GM11168 (cell line): ENCODE results near the gene MYH11.
"Not testable (repeated sequence)": the region's sequence is repeated elsewhere in the genome, so short reads cannot be mapped to it uniquely, and the experiment has no call there.

Source experiments
- in situ Hi-C: fragments of 300-500 bp; cut with MboI; formaldehyde crosslinking; loops from one replicate; pipeline ENCODE4 v1.12.0; 2022; ENCODE audit warnings: low sequenced_read_pairs; ENCODE audit not compliant: unreplicated experiment

The MYH11 gene

DNA sequence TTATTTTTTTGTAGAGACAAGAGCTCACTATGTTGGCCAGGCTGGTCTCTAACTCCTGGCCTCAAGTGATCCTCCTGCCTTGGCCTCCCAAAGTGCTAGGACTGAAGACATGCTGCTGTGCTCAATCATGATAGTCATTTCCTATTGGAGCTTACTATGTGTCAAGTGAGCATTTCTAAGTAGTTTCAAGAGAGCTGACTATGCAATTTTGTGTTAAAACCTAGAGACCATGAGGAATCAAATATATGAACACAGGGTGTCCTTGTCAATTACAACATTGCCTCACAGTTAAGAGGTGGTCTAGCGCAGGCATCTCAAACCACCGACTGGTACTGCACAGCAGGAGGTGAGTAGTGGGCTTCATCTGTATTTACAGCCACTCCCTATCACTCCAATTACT is 37.8 kb downstream of the MYH11 start:
- in situ Hi-C loops: no loop called here

DNA sequence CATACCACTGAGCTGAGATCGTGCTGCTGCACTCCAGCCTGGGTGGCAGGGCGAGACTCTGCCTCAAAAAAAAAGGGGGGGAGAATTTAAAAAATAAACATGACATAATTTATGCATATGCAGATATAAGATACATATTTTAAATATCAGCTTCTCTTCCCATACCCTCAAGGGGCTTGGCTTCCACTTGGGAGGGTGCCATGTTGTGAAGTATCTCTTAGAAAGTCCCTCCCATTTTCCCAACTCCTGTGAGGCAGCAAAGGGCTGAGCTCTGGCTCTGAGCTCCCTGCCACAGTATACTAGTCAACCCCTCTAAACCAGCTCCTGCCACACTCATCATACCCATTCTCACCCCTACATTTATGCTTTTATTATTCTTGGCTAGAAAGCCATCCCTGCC is 39.4 kb downstream of the MYH11 start:
- in situ Hi-C loops: no loop called here

DNA sequence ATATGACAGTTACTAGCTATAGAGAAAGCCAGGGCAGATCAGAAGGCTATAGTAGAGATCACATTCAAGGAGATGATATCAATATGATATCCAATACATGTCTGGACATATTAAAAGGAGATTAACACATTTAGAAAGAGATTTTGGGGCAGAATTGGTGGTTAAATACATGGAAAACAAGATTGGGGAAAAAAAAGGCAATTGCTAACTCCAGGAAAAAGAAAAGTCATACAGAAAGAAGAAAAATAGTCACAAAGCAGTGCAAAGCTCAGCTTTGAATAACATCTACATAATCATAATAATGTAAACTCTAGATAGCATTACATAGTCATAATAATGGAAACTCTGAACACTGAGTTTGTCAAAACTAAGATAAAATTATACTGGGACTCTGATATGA is 40.6 kb downstream of the MYH11 start:
- in situ Hi-C loops: no loop called here

DNA sequence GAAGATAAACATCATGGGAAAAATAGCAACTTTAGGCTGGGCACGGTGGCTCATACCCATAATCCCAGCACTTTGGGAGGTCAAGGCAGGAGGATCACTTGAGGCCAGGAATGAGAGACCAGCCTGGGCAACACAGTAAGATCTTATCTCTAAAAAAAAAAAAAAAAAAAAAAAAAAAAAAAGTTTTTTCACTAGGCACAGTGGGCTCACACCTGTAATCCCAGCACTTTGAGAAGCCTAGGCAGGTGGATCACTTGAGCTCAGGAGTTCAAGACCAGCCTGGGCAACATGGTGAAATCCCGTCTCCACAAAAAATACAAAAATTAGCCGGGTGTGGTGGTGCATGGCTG is 44.5 kb downstream of the MYH11 start:
- in situ Hi-C loops: not testable (repeated sequence)

DNA sequence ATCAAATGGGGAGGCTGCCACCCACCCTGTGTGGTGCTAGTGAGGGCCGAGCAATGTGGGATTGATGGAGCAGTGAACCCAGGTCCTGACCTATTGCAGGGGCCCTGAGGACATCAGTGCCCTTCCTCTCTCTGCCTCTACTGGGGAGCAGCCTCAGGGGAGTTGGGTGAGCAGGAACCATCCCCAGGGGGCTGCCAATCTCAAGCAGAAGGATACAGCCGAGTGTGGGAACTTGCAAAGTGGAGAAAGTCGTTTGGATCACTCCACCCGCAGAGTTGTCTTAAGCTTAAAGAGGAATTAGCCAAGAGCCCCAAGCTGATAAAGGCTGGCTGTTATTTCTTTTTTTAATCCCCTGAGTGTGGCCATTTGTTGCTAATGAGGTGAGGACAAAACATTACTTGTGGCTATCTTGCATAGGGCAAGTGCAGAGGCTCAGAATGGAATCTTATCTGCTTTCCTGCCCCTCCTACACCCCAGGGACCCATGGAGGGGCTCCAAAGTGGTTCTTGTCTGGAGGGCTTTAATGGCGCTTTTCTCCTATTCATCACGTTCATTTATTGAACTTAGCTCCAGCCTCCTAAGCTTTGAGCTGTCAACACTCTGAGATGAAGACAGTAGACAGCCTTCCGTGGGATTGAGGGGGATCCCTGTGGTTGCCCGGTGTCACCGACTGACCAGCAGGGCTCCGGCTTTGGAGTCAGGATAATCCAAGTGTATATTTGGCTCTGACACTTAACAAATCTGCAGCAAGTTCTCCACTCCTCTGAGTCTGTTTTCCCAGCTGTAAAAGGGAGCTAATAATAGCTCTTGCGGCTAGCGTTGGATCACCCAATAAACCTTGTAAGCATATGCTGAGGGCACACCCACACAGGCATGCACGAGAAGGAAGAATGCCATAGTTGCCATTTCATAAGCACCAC is 45.1 kb downstream of the MYH11 start:
- in situ Hi-C loops: no loop called here

DNA sequence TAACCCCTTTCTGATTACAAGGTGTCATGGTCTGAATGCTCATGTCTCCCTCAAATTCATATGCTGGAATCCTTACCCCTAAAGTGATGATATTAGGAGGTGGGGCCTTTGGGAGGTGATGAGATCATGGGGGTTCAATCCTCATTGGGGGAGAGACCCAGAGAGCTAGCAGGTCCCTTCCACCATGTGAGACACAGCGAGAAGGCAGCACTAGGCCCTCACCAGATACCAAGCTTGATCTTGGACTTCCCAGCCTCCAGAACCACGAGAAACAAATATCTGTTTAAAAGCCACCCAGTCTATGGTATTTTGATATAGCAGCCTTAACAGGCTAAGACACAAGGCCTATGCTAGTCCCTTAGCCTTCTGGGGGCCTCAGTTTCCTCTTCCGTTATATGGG is 45.9 kb downstream of the MYH11 start:
- in situ Hi-C loops: no loop called here

DNA sequence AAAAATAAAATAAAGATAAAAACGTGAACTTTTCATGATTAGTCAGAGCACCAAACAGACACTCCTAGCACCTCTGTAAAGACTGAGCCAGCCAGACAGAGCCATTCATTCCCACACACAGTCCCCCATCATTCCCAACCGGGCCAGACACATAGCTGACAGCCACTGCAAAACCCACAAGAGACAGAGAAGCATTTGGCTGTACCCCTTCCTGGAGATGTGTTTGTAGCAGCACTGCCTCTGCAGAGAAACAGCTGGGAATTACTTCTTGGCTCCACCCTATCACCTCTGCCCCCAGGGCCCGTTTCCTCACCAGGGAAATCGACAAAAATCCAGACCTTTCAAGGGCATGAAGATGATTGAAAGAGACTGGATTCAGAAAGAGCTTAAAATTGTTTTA is 46.4 kb downstream of the MYH11 start:
- in situ Hi-C loops: no loop called here

DNA sequence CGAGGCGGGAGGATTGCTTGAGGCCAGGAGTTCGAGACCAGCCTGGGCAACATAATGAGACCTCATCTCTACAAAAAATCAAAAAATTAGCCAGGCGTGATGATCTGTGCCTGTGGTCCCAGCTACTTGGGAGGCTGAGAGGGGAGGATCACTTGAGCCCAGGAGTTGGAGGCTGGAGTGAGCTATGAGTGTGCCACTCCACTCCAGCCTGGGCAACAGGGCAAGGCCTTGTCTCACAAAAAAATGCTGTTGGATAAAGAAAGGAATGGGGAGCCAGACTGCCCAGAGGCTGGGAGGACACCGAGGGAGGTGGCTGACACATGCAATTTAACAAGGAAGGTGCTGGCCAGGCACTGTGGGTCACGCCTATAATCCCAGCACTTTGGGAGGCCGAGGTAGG is 47.5 kb downstream of the MYH11 start:
- in situ Hi-C loops: not testable (repeated sequence)

DNA sequence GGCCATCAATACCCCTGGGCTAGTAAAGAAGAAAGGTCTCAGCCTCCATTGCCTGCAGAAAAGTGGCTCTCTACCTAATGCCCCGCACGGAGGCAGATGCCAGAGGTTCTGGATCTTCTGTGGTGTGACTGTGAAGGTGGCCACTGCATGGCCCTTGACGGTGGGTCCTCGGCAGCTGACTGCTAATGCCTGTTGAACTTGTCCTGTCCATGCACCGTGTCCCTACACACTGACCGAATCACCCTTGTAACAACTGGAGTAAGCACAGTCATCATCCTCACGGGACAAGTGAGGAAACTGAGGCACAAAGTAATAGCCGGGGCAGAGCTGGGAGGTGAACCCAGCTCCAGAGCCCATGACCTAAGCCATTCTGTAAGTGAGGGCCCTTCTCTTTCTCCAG is 48.8 kb downstream of the MYH11 start:
- in situ Hi-C loops: no loop called here

DNA sequence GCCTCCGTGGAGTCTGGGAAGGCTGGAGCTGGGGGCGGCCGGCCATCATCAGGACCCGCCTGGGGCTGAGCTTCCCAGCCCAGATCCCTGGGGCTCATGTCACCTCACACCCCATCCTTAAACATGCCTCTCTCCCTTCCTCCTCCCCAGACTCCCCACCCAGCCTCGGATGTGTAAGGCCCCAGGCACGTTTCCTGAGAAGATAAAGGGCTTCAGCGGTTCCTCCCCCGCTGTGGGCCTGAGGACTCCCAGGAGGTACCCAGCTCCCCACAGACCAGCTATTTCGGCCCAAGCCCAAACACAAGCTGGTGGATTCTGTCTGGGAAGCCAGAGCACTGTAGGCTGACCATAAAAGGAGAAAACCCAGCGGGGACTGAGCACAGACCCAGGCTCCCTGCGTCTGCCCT is 49.2 kb downstream of the MYH11 start:
- in situ Hi-C loops: no loop called here

DNA sequence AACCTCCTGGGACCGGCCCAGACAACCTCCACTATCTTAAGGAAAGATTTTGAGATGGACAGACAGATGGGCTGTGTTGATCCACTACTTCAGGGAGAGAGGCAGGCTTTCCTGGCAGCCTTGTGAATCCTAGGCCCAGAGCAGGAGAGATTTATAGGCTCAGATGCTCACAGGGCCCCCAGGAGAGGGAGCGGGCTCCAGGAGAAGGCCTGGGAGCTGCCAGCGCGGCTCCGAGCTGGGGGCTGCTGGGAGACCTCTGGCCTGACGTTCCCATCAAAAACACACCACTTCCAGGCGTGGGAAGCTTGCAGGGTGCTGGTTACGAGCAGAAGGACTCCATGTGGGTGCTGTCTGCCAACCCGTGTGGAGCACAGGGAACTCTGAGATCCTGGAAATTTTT is 53.2 kb downstream of the MYH11 start:
- in situ Hi-C loops: no loop called here

DNA sequence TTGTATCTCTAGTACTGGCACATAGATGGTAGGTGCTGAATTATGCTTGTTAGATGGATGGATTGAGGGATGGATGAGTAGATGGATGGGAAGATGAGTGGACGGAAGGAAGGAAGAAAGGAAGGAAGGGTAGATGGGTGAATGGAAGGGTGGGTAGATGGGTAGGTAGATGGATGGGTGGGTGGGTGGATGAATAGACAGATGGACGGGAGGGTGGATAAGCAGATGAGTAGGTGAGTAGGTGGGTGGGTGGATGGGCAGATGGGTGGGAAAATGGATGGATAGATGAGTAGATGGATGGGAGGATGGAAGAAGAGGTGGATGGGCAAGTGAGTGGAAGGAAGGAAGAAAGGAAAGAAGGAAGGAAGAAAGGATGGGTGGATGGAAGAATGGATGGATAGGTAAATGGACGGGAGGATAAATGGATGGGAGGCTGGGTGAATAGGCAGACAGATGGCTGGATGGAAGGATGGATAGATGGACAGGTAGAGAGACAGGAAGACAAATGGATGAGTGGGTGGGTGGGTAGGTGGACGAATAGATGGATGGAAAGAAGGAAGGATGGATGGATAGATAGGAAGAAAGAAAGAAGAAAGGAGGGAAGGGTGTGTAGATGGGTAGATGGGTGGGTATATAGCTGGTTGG is 56.9 kb downstream of the MYH11 start:
- in situ Hi-C loops: no loop called here

DNA sequence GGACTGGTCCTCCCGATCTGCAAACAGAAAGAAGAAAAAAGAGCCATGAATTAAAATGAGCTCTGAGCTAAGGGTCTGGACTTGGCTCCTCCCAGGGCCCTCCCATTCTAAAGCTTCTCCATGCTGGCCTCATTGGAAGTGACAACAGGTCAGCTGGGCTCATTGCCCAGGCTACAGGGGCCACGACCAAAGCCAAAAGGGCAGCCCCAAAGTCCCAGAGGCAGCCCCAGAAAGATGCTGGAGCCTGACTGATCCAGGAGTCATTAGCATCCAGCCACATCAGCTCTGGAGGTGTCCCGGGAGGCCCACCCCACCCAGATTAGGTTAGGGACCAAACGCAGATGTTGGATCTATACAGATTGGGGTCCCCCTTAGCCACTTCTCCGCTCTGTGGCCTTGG is 58.2 kb downstream of the MYH11 start:
- in situ Hi-C loops: no loop called here

DNA sequence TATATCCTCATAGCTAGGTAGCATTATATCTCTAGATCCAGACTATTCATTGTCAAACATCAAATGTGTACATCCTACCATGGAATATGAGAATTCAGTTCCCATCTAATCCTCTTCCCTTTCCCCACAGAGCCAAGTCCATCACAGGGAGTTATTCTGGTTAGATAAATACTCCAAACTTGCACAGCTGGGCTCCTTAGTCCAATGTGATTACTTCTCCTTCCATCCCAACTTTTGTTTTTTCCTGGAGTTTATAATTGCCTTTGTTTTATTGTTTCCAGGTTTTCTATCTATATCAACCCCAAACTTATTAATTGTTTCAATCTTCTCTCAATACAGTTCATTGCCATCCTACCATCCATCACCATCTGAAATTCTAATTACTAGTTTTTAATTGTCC is 59.9 kb downstream of the MYH11 start:
- in situ Hi-C loops: no loop called here

DNA sequence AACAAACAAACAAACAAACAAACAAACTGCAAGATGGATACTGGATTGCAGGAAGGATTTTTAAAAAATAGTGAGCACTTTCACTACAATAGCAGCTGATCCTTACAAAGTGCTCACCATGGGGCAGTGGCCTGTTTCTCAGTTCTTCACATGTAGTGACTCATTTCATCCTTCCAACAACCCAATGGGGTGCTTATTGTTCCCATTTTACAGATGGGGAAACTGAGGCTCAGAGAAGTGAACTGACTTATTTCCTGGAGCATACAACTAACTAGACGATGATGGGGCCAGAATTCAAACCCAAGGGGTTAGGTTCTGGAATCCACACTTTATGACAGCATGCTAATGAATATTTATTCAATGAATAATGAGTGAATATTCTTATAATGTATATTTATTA is 61.2 kb downstream of the MYH11 start:
- in situ Hi-C loops: no loop called here

DNA sequence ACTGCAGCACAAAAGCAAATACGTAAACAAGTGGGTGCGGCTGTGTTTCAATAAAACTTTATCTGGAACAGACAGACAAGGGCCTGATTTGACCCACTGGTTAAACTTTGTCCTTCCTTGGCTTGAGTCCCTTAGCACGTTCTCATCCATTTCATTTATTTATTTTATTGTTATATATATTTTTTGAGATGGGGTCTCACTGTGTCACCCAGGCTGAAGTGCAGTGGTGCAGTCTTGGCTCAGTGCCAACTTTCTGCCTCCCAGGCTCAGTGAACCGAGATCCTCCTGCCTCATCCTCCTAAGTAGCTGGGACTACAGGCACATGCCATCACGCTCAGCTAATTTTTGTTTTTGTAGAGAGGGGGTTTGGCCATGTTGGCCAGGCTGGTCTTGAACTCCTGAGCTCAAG is 64.3 kb downstream of the MYH11 start:
- in situ Hi-C loops: no loop called here

DNA sequence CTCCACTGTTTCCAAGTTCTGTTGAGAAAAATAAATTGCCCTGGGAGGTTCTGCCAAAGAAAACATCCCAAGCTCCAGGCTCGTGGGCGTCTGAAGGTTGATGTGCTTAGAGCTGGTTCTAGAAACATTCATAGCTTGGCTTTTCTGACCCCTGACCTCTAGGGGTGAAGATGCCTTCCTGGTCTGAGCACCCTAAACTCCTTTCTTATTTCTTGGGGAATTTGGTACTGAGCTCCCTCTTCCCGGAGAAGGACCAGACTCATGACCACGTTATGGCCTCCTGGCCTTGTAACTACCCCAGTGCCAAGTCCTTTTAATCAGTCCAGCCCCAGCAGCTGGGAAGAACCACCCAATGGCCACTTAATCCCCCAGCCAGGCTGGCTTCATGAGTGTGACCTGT is 66.4 kb downstream of the MYH11 start:
- in situ Hi-C loops: no loop called here

DNA sequence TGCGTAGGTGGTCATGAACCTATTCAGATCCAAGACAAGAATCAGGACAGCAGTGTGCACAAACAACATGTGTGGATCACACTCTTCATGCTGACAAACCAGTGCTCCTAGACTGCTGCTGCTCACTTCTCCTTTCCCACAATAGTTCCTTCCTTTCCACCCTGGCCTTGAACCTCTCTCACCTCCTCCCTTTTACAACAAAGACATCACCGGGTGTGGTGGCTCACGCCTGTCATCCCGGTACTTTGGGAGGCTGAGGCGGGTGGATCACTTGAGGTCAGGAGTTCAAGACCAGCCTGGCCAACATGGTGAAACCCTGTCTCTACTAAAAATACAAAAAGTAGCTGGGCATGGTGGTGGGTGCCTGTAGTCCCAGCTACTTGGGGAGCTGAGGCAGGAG is 67.0 kb downstream of the MYH11 start:
- in situ Hi-C loops: not testable (repeated sequence)

DNA sequence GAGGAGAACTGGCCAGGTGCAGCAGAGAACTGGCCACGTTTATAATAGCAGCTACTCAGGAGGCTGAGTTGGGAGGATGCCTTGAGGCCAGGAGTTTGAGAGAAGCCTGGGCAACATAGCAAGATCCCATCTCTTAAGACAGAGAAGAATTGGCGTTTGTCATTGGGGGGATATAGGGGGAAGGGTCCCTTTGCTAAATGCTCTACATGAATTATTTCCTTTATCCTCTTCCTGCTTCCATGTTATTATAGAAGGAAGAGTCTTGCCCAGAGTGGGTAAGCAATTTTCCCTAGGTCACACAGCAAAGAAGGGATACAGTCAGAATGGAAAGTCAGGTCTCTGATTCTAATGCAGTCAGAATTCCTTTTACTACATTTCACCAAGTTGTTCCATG is 68.0 kb downstream of the MYH11 start:
- in situ Hi-C loops: no loop called here

DNA sequence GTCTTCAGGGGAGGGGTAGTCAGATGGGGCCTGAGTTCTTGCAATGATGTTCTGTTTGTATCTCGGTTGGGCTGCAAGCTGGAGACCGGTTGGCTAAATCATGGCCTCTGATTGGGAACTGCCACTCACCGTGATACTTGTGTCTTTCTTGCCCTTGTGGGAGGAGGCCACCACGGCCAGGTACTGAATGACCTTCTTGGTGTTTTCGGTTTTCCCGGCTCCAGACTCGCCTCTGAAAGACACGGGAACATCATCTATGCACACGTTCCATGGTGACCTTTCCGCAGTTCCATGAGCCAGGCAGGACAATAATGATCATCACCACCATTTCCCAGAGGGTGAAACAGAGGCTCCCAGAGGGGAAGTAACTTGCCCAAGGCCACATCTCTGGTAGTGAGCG is 70.3 kb downstream of the MYH11 start:
- in situ Hi-C loops: no loop called here

DNA sequence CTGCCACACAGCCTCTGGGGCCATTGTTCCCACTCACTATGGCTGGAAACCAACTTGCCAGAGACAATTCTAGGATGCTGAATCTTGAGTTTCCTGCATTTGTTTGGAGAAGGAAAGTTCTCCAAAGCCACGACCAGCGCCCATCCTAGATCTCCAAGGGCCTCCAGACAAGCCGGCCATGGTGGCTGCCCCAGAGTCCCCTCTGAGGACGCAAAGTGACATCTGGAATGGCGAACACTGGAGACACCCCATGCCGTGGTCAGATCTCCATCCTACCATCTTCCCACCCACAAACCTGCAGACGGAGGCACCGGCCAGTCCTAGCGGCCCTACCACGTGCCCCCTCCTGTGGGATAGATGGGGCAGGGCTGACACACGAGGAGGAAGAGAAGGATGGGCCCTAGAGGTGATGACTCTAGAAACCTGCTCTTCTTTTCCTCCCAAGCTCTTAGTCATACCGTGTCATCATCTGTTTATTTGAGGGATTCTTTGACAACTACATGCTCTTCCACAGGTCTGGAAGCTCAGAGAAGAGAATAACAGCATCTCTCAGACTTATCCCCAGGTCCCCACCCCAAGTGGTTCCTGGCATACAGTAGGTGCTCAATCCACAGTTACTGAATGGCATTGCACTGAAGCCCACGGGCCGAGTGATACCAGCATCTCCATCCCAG is 71.3 kb downstream of the MYH11 start:
- in situ Hi-C loops: no loop called here
